HG02759 (cell line): ENCODE data around the gene USP34.

Source experiments
- ATAC-seq: cut with Tn5 transposase; IDR thresholded peaks from one replicate; pipeline ENCODE4 v1.9.1; 2021; ENCODE audit warnings: mild to moderate bottlenecking, moderate library complexity; ENCODE audit not compliant: unreplicated experiment

Gene USP34

GRCh38 chr2:61327173-61327572 lies 143.7 kb downstream of the USP34 start:
- no peak for ATAC-seq

GRCh38 chr2:61326423-61326822 lies 144.5 kb downstream of the USP34 start:
- no peak for ATAC-seq

- ATAC-seq: no peak
These were observed 150.7 kb downstream of the USP34 start for GRCh38 chr2:61320181-61320580.

- ATAC-seq: no peak
These were observed 152.3 kb downstream of the USP34 start for GRCh38 chr2:61318553-61318952.

- ATAC-seq: no peak
These were observed 174.9 kb downstream of the USP34 start for GRCh38 chr2:61295981-61296380.

GRCh38 chr2:61291851-61292575 lies 178.9 kb downstream of the USP34 start:
- ATAC-seq: no peak

- no peak for ATAC-seq
These were observed 182.6 kb downstream of the USP34 start for GRCh38 chr2:61288070-61288841.

- no peak for ATAC-seq
These were observed 183.6 kb downstream of the USP34 start for GRCh38 chr2:61287254-61287653.

GRCh38 chr2:61283443-61284160 lies 187.3 kb downstream of the USP34 start:
- ATAC-seq: no peak

- ATAC-seq: no peak
These were observed 188.7 kb downstream of the USP34 start for GRCh38 chr2:61282104-61282590.

GRCh38 chr2:61281321-61281720 lies 189.6 kb downstream of the USP34 start:
- ATAC-seq: no peak

- ATAC-seq: no peak
These were observed 193.1 kb downstream of the USP34 start for GRCh38 chr2:61277756-61278155.

- ATAC-seq: no peak
These were observed 195.2 kb downstream of the USP34 start for GRCh38 chr2:61275575-61276184.

- ATAC-seq: no peak
These were observed 198.3 kb downstream of the USP34 start for GRCh38 chr2:61272421-61273070.

- ATAC-seq: no peak
These were observed 202.6 kb downstream of the USP34 start for GRCh38 chr2:61268249-61268648.

GRCh38 chr2:61266632-61267505 lies 204.0 kb downstream of the USP34 start:
- ATAC-seq: no peak

GRCh38 chr2:61263830-61264229 lies 207.1 kb downstream of the USP34 start:
- ATAC-seq: no peak

- no peak for ATAC-seq
These were observed 208.2 kb downstream of the USP34 start for GRCh38 chr2:61262699-61263098.

- ATAC-seq: no peak
These were observed 213.4 kb downstream of the USP34 start for GRCh38 chr2:61257446-61257845.
